ENCODE measurements around the gene ING2.

The ING2 gene

GRCh38 chr4:183527326-183527725 is 22.5 kb downstream of the ING2 start:
- no peak for DNase-seq (ENCODE audit: low spot score)
- no peak for TF ChIP-seq CTCF (IDR thresholded peaks at IDR 0.05; ENCODE audit: extremely low read depth, insufficient read depth, missing control alignments)
- in situ Hi-C loops (cut with MboI; ENCODE audit: low pct_unique_long_range_greater_than_20kb, low sequenced_read_pairs, unreplicated experiment): no loop called here

DNA sequence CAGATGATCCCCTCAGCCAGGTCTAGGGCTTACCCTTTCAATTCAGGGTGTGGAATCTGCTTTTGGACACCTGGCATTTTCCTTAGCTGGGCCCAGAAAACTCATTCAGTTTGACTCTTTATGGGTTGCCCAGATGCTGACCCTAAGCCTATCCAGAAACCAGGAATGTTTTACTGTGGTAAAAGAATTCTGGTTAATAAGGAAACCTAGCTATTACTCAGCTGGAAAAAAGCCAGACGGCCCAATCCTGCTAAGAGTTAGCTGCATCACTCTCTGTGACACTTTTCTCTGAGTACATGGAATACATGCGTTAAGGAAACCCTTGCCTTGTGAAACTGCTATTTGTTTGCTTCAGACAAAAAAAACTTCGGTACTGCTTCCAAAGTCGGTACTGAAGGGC is 28.0 kb downstream of the ING2 start:
- no peak for TF ChIP-seq CTCF (IDR thresholded peaks at IDR 0.05; ENCODE audit: extremely low read depth, insufficient read depth, missing control alignments)
- in situ Hi-C loops (cut with MboI; ENCODE audit: low pct_unique_long_range_greater_than_20kb, low sequenced_read_pairs, unreplicated experiment): no loop called here
- no peak for DNase-seq (ENCODE audit: low spot score)

DNA sequence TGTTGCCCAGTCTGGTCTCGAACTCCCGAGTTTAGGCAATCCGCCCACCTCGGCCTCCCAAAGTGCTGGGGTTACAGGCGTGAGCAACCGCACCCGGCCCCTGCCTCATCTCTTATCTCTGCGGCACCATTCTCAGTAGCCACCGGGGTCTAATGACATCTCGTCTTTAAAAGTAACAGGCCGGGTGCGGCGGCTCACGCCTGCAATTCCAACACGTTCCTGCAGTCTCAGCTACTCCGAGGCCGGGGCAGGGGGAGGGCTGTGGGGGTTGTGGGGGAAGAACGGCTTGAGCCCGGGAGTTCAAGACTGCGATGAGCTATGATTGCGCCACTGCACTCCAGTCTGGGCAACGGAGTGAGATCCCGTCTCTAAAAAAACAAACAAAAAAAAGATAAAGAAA is 28.8 kb downstream of the ING2 start:
- no peak for DNase-seq (ENCODE audit: low spot score)
- no peak for TF ChIP-seq CTCF (IDR thresholded peaks at IDR 0.05; ENCODE audit: extremely low read depth, insufficient read depth, missing control alignments)
- in situ Hi-C loops (cut with MboI; ENCODE audit: low pct_unique_long_range_greater_than_20kb, low sequenced_read_pairs, unreplicated experiment): no loop called here

GRCh38 chr4:183540410-183541009 is 35.7 kb downstream of the ING2 start:
- no peak for DNase-seq (ENCODE audit: low spot score)
- TF ChIP-seq CTCF (IDR thresholded peaks at IDR 0.05; ENCODE audit: extremely low read depth, insufficient read depth, missing control alignments): no peak
- in situ Hi-C loops (cut with MboI; ENCODE audit: low pct_unique_long_range_greater_than_20kb, low sequenced_read_pairs, unreplicated experiment): no loop called here

- TF ChIP-seq CTCF (IDR thresholded peaks at IDR 0.05; ENCODE audit: extremely low read depth, insufficient read depth, missing control alignments): no peak
- no peak for DNase-seq (ENCODE audit: low spot score)
- in situ Hi-C loops (cut with MboI; ENCODE audit: low pct_unique_long_range_greater_than_20kb, low sequenced_read_pairs, unreplicated experiment): no loop called here
Measured at GRCh38 chr4:183541010-183541751, 36.3 kb downstream of the ING2 start.

GRCh38 chr4:183541752-183542040 is 36.8 kb downstream of the ING2 start:
- no peak for DNase-seq (ENCODE audit: low spot score)
- no peak for TF ChIP-seq CTCF (IDR thresholded peaks at IDR 0.05; ENCODE audit: extremely low read depth, insufficient read depth, missing control alignments)
- in situ Hi-C loops (cut with MboI; ENCODE audit: low pct_unique_long_range_greater_than_20kb, low sequenced_read_pairs, unreplicated experiment): no loop called here
